Hepatocyte (in vitro differentiated cells): ENCODE data around the gene PPP1R1B.

Source experiments
- CTCF ChIP-seq: fragments of 200-600 bp; sonication (generic); IDR thresholded peaks from 2 replicates; pipeline ENCODE4 v1.5.1; 2016; ENCODE audit warnings: antibody characterized with exemption, mild to moderate bottlenecking; ENCODE audit not compliant: poor library complexity
- EZH2 ChIP-seq: fragments of 200-600 bp; sonication (generic); IDR thresholded peaks from 2 replicates; pipeline ENCODE4 v1.6.1; 2016; ENCODE audit warnings: antibody characterized with exemption, mild to moderate bottlenecking, borderline replicate concordance

- TF ChIP-seq CTCF (no peak), EZH2 (peak; percentile 46)
Observed at GRCh38 chr17:39600997-39601597, 25.7 kb upstream of the PPP1R1B start.
